ENCODE data around the gene SIK2. TPM values are rescaled to one million over a fixed set of nuclear protein-coding genes. Genes with fewer than 3 reads are reported as not detected.

The SIK2 gene
- total and polyA plus RNA-seq, 2 donors (not counting 3 experiments of a cell fraction or from before 2014, with no cell fraction given), result 14.6 to 17.1 TPM

- FAIRE-seq (no peak), DNase-seq (ENCODE audit: low read depth, low spot score) (no peak)
- Histone ChIP-seq H4K20me1 (replicated peaks; ENCODE audit: control insufficient read depth, extremely low read depth, insufficient read depth, low read length) (no peaks in the 10 kb centered on the region), H3K9me3 (replicated peaks; ENCODE audit: control insufficient read depth, insufficient read depth, low read length) (no peaks in the 10 kb centered on the region), H3K27ac (ENCODE audit: insufficient read depth, low read depth, low read length) (peak overlapping the region; percentile 92), H2AFZ (ENCODE audit: low read depth, low read length) (peak overlapping the region; percentile 95), H3K9me1 (replicated peaks; ENCODE audit: control insufficient read depth, extremely low read depth, insufficient read depth, low read length) (no peaks in the 10 kb centered on the region), H3K27me3 (ENCODE audit: control insufficient read depth in 2 of 2, insufficient read depth in 2 of 2, low read length in 2 of 2) (no peaks in the 10 kb centered on the region), H3K4me1 (ENCODE audit: control insufficient read depth, extremely low read depth, insufficient read depth, low read length) (peaks cover 17% of the 10 kb centered on the region), H3K9ac (replicated peaks; ENCODE audit: extremely low read depth, insufficient read depth, low read length) (peak overlapping the region; percentile 96), H3K36me3 (ENCODE audit: control insufficient read depth in 2 of 2, extremely low read depth in 1 of 2, insufficient read depth in 2 of 2, low read length in 2 of 2) (no peaks in the 10 kb centered on the region), H3K79me2 (ENCODE audit: control insufficient read depth, insufficient read depth, low read length) (peaks cover 4% of the 10 kb centered on the region), H3K4me3 (replicated peaks in 1 of 3; ENCODE audit: insufficient read depth in 1 of 3, low read depth in 1 of 3, low read length in 3 of 3) (peak overlapping the region; percentile 66 to 80 (median 67)), H3K4me2 (ENCODE audit: insufficient read depth, low read length) (peak overlapping the region; percentile 82)
- TF ChIP-seq MAX (IDR thresholded peaks at IDR 0.05; ENCODE audit: insufficient read depth, insufficient read length), result no peak
- TF ChIP-seq POLR2AphosphoS5 (IDR thresholded peaks at IDR 0.05; ENCODE audit: insufficient read depth, low read depth, low read length), result no peak
- no peak for TF ChIP-seq FOS (IDR thresholded peaks at IDR 0.05; ENCODE audit: borderline replicate concordance, insufficient read depth, low read length)
- no peak for TF ChIP-seq GATA2 (IDR thresholded peaks at IDR 0.05; ENCODE audit: insufficient read depth, insufficient read length, low read depth, low read length)
- TF ChIP-seq MYC (IDR thresholded peaks at IDR 0.05; ENCODE audit: low read depth, low read length), result no peak
- TF ChIP-seq CTCF (IDR thresholded peaks at IDR 0.05; ENCODE audit: extremely low read depth in 1 of 2, insufficient read depth in 1 of 2, low read depth in 1 of 2, low read length in 2 of 2), result no peak
- TF ChIP-seq EZH2 (IDR thresholded peaks at IDR 0.05; ENCODE audit: borderline replicate concordance, low read depth, low read length, severe bottlenecking), result no peak
- no peak for TF ChIP-seq POLR2A (IDR thresholded peaks at IDR 0.05; ENCODE audit: low read depth, low read length)
- no peak for TF ChIP-seq JUN (IDR thresholded peaks at IDR 0.05; ENCODE audit: borderline replicate concordance, insufficient read depth, insufficient read length, low read depth)
- POLR2A ChIA-PET, result interaction anchor here (0.7 kb wide), 1 partner anchor 145 kb away, joined by 5 read pairs; no protein-coding TSS in a partner anchor
- dilution Hi-C loops (cut with MboI; ENCODE audit: extremely low pct_ligation_motif_present, low sequenced_read_pairs), result no loop called here
- no TSS peak for BruUV-seq (replicated peaks)
- CTCF ChIA-PET, result interaction anchor here (0.7 to 2.9 kb wide), 16 partner anchors 15 to 239 kb away, joined by 3 to 50 read pairs (median 4); partner anchors contain the start of gene PPP2R1B
- intact Hi-C loops (cut with micrococcal nuclease), result loop anchor here (1.0 to 10.0 kb wide), 11 partner anchors 17 to 482 kb away; partner anchors contain the start of genes CFAP68, FDXACB1, PPP2R1B and SDHD
Observed at GRCh38 chr11:111602865-111603610, 789 bp downstream of the SIK2 start.
